ENCODE data around the gene TOR1A. TPM values are rescaled to one million over a fixed set of nuclear protein-coding genes. Genes with fewer than 3 reads are reported as not detected.

Gene TOR1A
- polyA plus RNA-seq, 2 of the 4 experiments (the other 2 are of a cell fraction): 54.0 to 74.9 TPM

GRCh38 chr9:129809346-129809745, 14.6 kb downstream of the TOR1A start:
- POLR2A ChIA-PET: interaction anchor here (1.4 kb wide), 1 partner anchor 10 kb away, joined by 5 read pairs; no protein-coding TSS in a partner anchor

GRCh38 chr9:129806061-129806460, 17.9 kb downstream of the TOR1A start:
- ATAC-seq: no peak

More at GRCh38 chr9:129809346-129809745, 14.6 kb downstream of the TOR1A start:
- no peak; a peak in 1 of 6 replicates for ATAC-seq
- no peak for TF ChIP-seq CTCF (IDR thresholded peaks at IDR 0.05)
- 89% methylated on average over 11 of the region's 11 CpGs for WGBS (ENCODE audit: missing lambda C conversion rate)
- no peak overlapping the region for H3K27ac ChIP-seq
- DNase-seq (ENCODE audit: low read depth in 1 of 2, low spot score in 1 of 2): no peak
- no peak overlapping the region for H3K4me2 ChIP-seq
- H3K9me3 ChIP-seq: no peaks in the 10 kb centered on the region
- no peak overlapping the region for H3K4me3 ChIP-seq
- CTCF ChIA-PET: interaction anchor here (0.6 to 1.3 kb wide), 5 partner anchors 19 to 122 kb away, joined by 3 to 6 read pairs (median 3); no protein-coding TSS in a partner anchor
- FAIRE-seq: no peak
- peaks cover 18% of the 10 kb centered on the region for H3K4me1 ChIP-seq

GRCh38 chr9:129803676-129804060, 20.3 kb downstream of the TOR1A start:
- ChIA-PET POLR2A (no interaction called here), CTCF (interaction anchor here (0.6 to 3.5 kb wide), 8 partner anchors 8 to 664 kb away, joined by 3 to 12 read pairs (median 4); no protein-coding TSS in a partner anchor)
- peak; percentile 4 to 14; a peak in 2 of 6 replicates for ATAC-seq
- no peak for TF ChIP-seq CHD4 (IDR thresholded peaks at IDR 0.05; ENCODE audit: borderline replicate concordance)
- peak overlapping the region; percentile 84 for H3K4me3 ChIP-seq
- peak overlapping the region; percentile 90 for H3K4me2 ChIP-seq
- 8% methylated on average over 14 of the region's 14 CpGs for WGBS (ENCODE audit: missing lambda C conversion rate)
- DNase-seq (ENCODE audit: low read depth in 1 of 2, low spot score in 1 of 2): no peak
- H3K9me3 ChIP-seq: no peaks in the 10 kb centered on the region
- peak overlapping the region; percentile 78 to 90 for H3K27ac ChIP-seq
- no peak for FAIRE-seq
- peaks cover 6% of the 10 kb centered on the region for H3K4me1 ChIP-seq

More at GRCh38 chr9:129806061-129806460, 17.9 kb downstream of the TOR1A start:
- Histone ChIP-seq H3K27ac (no peak overlapping the region), H3K4me2 (no peak overlapping the region), H3K4me3 (no peak overlapping the region), H3K4me1 (peaks cover 16% of the 10 kb centered on the region), H3K9me3 (no peaks in the 10 kb centered on the region)
- no peak for FAIRE-seq
- POLR2A ChIA-PET: no interaction called here
- 85% methylated on average over 4 of the region's 4 CpGs for WGBS (ENCODE audit: missing lambda C conversion rate)
- DNase-seq (ENCODE audit: low read depth in 1 of 2, low spot score in 1 of 2): no peak
- TF ChIP-seq CHD2 (IDR thresholded peaks at IDR 0.05; ENCODE audit: low read length, partially characterized antibody) (no peak), HOXA7 (CRISPR knock-in tag; IDR thresholded peaks at IDR 0.05) (no peak), E2F6 (IDR thresholded peaks at IDR 0.05; ENCODE audit: borderline replicate concordance, low read depth) (no peak), FOXS1 (CRISPR knock-in tag; IDR thresholded peaks at IDR 0.05) (no peak), TP53 (CRISPR knock-in tag; IDR thresholded peaks at IDR 0.05) (no peak), ZFP36 (IDR thresholded peaks at IDR 0.05; ENCODE audit: borderline replicate concordance, partially characterized antibody) (no peak), ZNF302 (CRISPR knock-in tag; IDR thresholded peaks at IDR 0.05) (no peak), BCL3 (IDR thresholded peaks at IDR 0.05) (no peak), RAD21 (conservative IDR thresholded peaks at IDR 0.05 in 1 of 2, IDR thresholded peaks at IDR 0.05 in 1 of 2) (no peak), FOSB (CRISPR knock-in tag; IDR thresholded peaks at IDR 0.05) (no peak), POLR2AphosphoS2 (conservative IDR thresholded peaks at IDR 0.05; ENCODE audit: low read length) (no peak), NFE2L2 (conservative IDR thresholded peaks at IDR 0.05; ENCODE audit: low read length) (no peak), EHF (CRISPR knock-in tag; IDR thresholded peaks at IDR 0.05) (no peak), MAX (IDR thresholded peaks at IDR 0.05) (no peak), SREBF2 (IDR thresholded peaks at IDR 0.05) (no peak)
- CTCF ChIA-PET: interaction anchor here (0.9 to 2.0 kb wide), 2 partner anchors 16 to 164 kb away, joined by 3 to 7 read pairs; no protein-coding TSS in a partner anchor

Measured in A549 (cell line).